ENCODE results near the gene RPSA. TPM values are rescaled to one million over a fixed set of nuclear protein-coding genes. Genes with fewer than 3 reads are reported as not detected.

Gene RPSA
- total RNA-seq, 1 experiment from 2014 or later = 1,562 TPM

DNA sequence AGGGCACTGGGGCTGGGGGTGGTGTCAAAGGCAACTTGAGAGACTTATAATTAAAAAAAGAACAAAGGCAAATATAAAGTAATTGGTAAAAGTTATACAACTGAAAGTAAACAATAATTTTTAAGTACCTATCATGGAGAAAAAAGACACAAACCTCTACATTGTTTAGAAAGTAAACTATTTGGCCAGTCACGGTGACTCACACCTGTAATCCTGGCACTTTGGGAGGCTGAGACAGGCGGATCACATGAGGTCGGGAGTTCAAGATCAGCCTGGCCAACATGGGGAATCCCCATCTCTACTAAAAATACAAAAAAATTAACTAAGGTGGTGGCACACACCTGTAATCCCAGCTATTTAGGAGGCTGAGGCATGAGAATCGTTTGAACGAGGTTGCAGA is 25.8 kb downstream of the RPSA start:
- CTCF ChIA-PET = no interaction called here
- H3K4me3 ChIP-seq (ENCODE audit: low read depth, low read length) = no peak overlapping the region
- no TSS peak for BruUV-seq (replicated peaks)
- no peaks in the 10 kb centered on the region for H3K4me1 Mint-ChIP-seq (ENCODE audit: low read depth, unreplicated experiment)
- POLR2A ChIA-PET = no interaction called here
- H3K36me3 Mint-ChIP-seq (ENCODE audit: insufficient read depth, unreplicated experiment) = no peaks in the 10 kb centered on the region
- no peaks in the 10 kb centered on the region for H3K4me1 ChIP-seq
- no peak overlapping the region for H3K4me3 Mint-ChIP-seq (ENCODE audit: unreplicated experiment)
- TF ChIP-seq, protein P1, sequence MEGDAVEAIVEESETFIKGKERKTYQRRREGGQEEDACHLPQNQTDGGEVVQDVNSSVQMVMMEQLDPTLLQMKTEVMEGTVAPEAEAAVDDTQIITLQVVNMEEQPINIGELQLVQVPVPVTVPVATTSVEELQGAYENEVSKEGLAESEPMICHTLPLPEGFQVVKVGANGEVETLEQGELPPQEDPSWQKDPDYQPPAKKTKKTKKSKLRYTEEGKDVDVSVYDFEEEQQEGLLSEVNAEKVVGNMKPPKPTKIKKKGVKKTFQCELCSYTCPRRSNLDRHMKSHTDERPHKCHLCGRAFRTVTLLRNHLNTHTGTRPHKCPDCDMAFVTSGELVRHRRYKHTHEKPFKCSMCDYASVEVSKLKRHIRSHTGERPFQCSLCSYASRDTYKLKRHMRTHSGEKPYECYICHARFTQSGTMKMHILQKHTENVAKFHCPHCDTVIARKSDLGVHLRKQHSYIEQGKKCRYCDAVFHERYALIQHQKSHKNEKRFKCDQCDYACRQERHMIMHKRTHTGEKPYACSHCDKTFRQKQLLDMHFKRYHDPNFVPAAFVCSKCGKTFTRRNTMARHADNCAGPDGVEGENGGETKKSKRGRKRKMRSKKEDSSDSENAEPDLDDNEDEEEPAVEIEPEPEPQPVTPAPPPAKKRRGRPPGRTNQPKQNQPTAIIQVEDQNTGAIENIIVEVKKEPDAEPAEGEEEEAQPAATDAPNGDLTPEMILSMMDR (IDR thresholded peaks at IDR 0.05; ENCODE audit: insufficient read depth in 1 of 2, low read depth in 1 of 2, low read length in 1 of 2, severe bottlenecking in 1 of 2, unreplicated experiment in 1 of 2) = no peak
- no peak overlapping the region for H3K27ac Mint-ChIP-seq (ENCODE audit: unreplicated experiment)
- H3K9me3 Mint-ChIP-seq (ENCODE audit: unreplicated experiment) = no peaks in the 10 kb centered on the region
- H3K27me3 Mint-ChIP-seq (ENCODE audit: insufficient read depth, unreplicated experiment) = peaks cover 5% of the 10 kb centered on the region
- DNase-seq = no peak
- H3K9me3 ChIP-seq = no peaks in the 10 kb centered on the region
- intact Hi-C loops (cut with micrococcal nuclease; ENCODE audit: unreplicated experiment) = no loop called here
- H3K27me3 ChIP-seq (replicated peaks; ENCODE audit: control insufficient read depth, insufficient read depth, low read length) = no peaks in the 10 kb centered on the region
- no peaks in the 10 kb centered on the region for H3K36me3 ChIP-seq (ENCODE audit: control insufficient read depth, insufficient read depth, low read length)

DNA sequence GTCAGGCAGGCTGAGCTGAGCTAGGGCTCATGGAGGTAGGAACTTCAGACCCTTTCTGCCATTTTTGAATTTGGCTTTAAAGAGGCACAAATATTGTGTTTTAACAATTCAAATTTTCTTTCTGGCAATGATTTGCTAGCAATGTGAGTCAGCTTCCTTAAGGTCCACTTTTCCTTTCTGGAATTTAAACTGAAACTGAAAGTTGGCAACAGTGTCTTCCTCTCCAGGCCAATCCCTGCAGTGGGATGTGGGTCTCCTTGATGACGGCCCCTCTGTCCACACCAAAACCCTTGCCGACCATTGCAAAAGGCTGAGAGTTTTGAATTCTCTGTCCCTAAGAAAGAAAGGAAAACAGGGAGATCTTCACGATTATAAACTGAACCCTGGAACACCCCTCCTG is 27.1 kb downstream of the RPSA start:
- peaks cover 5% of the 10 kb centered on the region for H3K27me3 Mint-ChIP-seq (ENCODE audit: insufficient read depth, unreplicated experiment)
- TF ChIP-seq, protein P1 (IDR thresholded peaks at IDR 0.05; ENCODE audit: insufficient read depth in 1 of 2, low read depth in 1 of 2, low read length in 1 of 2, severe bottlenecking in 1 of 2, unreplicated experiment in 1 of 2) = no peak
- H3K27ac Mint-ChIP-seq (ENCODE audit: unreplicated experiment) = no peak overlapping the region
- H3K4me1 Mint-ChIP-seq (ENCODE audit: low read depth, unreplicated experiment) = no peaks in the 10 kb centered on the region
- no peaks in the 10 kb centered on the region for H3K9me3 ChIP-seq
- POLR2A ChIA-PET = no interaction called here
- H3K4me3 ChIP-seq (ENCODE audit: low read depth, low read length) = no peak overlapping the region
- H3K4me1 ChIP-seq = no peaks in the 10 kb centered on the region
- CTCF ChIA-PET = no interaction called here
- no peaks in the 10 kb centered on the region for H3K27me3 ChIP-seq (replicated peaks; ENCODE audit: control insufficient read depth, insufficient read depth, low read length)
- DNase-seq = no peak
- no peak overlapping the region for H3K4me3 Mint-ChIP-seq (ENCODE audit: unreplicated experiment)
- no peaks in the 10 kb centered on the region for H3K9me3 Mint-ChIP-seq (ENCODE audit: unreplicated experiment)
- intact Hi-C loops (cut with micrococcal nuclease; ENCODE audit: unreplicated experiment) = no loop called here
- no TSS peak for BruUV-seq (replicated peaks)
- H3K36me3 Mint-ChIP-seq (ENCODE audit: insufficient read depth, unreplicated experiment) = no peaks in the 10 kb centered on the region
- no peaks in the 10 kb centered on the region for H3K36me3 ChIP-seq (ENCODE audit: control insufficient read depth, insufficient read depth, low read length)

DNA sequence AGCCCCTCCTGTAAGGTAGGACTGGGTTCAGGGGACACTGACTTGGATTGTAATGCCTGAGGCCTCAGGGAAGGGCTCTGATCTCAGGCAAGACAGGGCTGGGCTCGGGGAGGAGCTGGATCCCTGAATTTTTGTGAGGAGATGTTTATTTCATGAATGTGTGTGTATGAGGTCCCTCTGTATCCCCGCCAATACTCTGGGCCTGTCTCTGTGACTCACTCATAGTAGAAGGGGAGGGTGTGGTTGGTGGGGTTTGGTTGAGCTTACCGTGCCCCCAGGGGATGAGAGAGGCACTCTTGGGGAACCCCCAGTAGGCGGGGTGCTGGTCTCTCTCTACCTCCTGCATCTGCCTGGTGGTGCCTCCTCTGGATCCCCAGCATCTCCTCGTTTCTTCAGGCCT is 28.1 kb downstream of the RPSA start:
- no peaks in the 10 kb centered on the region for H3K27me3 ChIP-seq (replicated peaks; ENCODE audit: control insufficient read depth, insufficient read depth, low read length)
- TF ChIP-seq, protein P1 (IDR thresholded peaks at IDR 0.05; ENCODE audit: insufficient read depth in 1 of 2, low read depth in 1 of 2, low read length in 1 of 2, severe bottlenecking in 1 of 2, unreplicated experiment in 1 of 2) = no peak
- no peaks in the 10 kb centered on the region for H3K9me3 ChIP-seq
- Mint-ChIP-seq H3K27ac (ENCODE audit: unreplicated experiment) (no peak overlapping the region), H3K27me3 (ENCODE audit: insufficient read depth, unreplicated experiment) (peaks cover 5% of the 10 kb centered on the region), H3K4me3 (ENCODE audit: unreplicated experiment) (no peak overlapping the region), H3K4me1 (ENCODE audit: low read depth, unreplicated experiment) (no peaks in the 10 kb centered on the region), H3K9me3 (ENCODE audit: unreplicated experiment) (no peaks in the 10 kb centered on the region), H3K36me3 (ENCODE audit: insufficient read depth, unreplicated experiment) (no peaks in the 10 kb centered on the region)
- H3K36me3 ChIP-seq (ENCODE audit: control insufficient read depth, insufficient read depth, low read length) = no peaks in the 10 kb centered on the region
- POLR2A ChIA-PET = no interaction called here
- CTCF ChIA-PET = no interaction called here
- intact Hi-C loops (cut with micrococcal nuclease; ENCODE audit: unreplicated experiment) = no loop called here
- no peaks in the 10 kb centered on the region for H3K4me1 ChIP-seq
- DNase-seq = no peak
- no TSS peak for BruUV-seq (replicated peaks)
- H3K4me3 ChIP-seq (ENCODE audit: low read depth, low read length) = no peak overlapping the region

All from Caco-2 (cell line).